GM21360 (cell line): Measurements from ENCODE around the gene HTR6.
"Not testable (repeated sequence)": the region's sequence is repeated elsewhere in the genome, so short reads cannot be mapped to it uniquely, and the experiment has no call there.

Experiments used
- ATAC-seq: cut with Tn5 transposase; IDR thresholded peaks from one replicate; pipeline ENCODE4 v1.9.1; 2021; ENCODE audit warnings: mild to moderate bottlenecking, moderate library complexity; ENCODE audit not compliant: unreplicated experiment

The HTR6 gene

DNA sequence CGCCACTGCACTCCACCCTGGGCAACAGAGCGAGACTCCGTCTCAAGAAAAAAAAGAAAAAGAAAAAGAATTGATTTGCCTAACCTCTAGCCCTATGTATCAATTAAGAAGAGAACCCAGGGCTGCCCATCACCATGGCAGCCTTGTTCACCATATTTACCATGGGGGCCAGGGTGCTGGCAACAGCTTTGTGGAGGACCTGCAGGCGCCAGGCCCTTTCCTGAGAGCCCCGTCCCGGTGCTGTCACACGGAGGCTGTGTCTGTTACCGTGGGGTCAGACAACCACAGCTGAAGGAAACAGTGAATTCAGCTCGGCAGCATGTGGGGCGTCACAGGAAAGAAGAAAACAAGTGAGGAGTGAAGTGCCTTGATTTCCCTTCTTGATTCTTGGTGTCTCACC, 27.1 kb upstream of the HTR6 start:
- ATAC-seq: no peak

GRCh38 chr1:19639228-19639627, 25.4 kb upstream of the HTR6 start:
- ATAC-seq: not testable (repeated sequence)

DNA sequence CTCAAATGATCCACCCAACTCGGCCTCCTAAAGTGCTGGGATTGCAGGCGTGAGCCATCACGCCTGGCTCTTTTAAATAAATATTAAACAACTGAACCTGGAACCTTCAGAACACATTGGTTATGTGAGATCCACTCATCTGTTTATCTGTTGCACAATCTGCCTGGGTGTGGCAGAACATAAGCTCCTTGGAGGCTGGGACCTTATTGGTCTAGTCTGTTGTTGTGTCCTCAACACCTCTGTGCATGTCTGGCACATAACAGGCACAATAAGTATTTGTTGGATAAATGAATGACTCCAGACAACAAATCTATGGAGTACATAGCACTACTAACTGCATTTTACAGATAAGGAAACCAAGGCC, 24.7 kb upstream of the HTR6 start:
- ATAC-seq: no peak

DNA sequence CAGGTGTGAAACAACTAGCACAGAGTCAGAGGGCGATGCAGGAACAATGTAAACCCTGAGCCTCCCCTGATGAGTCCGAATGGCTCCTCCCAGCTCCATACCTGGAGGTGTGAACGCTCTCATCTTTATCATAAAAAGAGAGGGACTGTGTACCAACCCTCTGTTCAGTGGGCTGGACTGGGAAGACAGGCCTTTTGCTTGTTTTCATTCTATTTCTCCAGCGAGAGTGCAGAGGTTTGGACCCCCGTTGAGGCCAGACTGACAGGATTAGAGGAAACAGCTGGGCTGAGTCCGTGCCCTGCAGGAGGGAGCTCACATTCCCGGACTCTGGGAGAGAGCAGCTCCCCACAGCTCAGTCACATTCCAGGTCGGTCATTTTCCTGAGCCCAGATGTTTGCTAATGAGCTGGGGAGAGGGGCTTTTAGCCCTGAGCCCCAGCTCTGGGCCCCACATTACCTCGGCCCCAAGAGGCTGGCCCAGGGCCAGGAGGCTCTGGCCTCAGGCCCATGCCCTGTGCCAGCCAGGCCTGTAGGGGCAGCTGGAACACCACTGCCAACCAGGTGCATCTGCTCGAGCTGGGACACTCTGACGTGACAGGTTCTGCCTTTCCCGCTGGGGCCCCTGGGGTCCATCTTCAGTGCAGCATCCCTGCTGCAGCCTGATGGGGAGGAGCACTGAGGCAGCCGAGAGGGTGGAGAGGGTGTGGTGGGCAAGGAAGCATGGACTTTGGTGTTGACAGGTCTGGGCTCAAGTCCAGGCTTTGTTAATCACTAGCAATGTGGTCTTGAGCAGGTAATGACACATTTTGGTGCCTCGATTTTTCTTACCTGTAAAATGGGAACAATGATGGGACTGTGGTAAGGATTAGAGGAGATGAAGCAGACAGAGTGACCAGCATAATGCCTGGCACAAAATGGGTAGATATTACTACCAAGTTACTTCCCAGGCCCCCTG, 24.0 kb upstream of the HTR6 start:
- ATAC-seq: no peak

- ATAC-seq: no peak
Measured at GRCh38 chr1:19643121-19643520, 21.6 kb upstream of the HTR6 start.

DNA sequence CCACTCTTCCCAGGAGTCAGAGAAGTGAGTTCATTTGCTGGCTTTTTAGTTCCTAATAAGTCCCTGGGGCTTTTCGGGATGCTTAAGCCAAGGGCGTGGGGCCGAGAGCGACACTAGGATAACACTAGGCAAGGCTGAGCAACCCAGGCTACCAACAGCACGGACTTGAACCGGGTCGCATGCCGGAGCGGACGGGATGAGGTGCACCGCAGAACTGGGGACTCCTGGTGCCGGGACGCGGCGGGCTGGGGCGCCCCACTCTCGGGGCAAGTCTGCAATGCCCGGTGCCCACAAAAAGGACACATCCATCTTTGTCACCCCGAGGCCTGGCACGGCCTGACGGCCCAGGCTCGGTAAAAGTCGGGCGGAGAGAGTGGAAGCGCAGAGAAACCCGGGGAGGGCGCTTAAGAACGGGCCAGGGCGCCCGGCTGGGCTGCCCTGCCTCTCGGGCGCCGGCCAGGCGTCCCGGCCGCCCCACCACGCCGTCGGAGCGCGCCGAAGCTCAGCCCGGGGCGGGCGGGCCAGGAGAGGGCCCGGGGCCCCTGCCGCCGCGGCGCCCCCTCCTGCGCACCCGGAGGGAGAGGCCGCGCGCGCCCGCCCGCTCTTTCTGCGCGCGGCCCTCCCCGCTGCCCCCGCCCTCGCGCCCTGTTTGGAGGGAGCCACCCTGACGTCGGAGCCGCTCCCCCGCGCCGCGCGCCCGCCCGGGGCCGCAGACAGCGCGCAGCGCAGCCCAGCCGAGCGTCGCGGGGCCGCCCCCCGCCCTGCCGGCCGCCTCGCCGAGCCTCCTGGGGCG, 20.9 kb upstream of the HTR6 start, which contains the start of gene NBL1:
Gene NBL1 (plus strand): TSS at position 710 of the 793 bp plus-strand sequence. CDS start 10,720 bp downstream, outside the sequence.
- ATAC-seq: no peak

DNA sequence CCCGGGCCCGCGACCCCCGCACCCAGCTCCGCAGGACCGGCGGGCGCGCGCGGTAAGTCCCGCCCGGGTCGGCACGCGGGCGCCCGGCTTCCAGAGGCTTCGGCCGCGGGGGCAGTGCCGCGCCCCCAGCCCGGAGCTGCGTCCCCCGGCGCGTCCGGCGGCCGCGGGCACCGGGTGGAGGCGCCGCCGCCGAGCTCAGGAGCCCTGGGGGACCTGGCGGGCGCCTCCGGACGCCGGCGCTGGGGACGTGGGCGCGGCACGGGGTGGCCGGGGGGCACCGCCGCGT, 20.3 kb upstream of the HTR6 start:
- no peak for ATAC-seq

- ATAC-seq: no peak
Measured at GRCh38 chr1:19644681-19645410, 19.8 kb upstream of the HTR6 start.

- no peak for ATAC-seq
Measured at GRCh38 chr1:19645411-19646251, 19.0 kb upstream of the HTR6 start.

- ATAC-seq: no peak
Measured at GRCh38 chr1:19646377-19647319, 18.0 kb upstream of the HTR6 start.

- ATAC-seq: no peak
Measured at GRCh38 chr1:19647643-19648042, 17.0 kb upstream of the HTR6 start.

DNA sequence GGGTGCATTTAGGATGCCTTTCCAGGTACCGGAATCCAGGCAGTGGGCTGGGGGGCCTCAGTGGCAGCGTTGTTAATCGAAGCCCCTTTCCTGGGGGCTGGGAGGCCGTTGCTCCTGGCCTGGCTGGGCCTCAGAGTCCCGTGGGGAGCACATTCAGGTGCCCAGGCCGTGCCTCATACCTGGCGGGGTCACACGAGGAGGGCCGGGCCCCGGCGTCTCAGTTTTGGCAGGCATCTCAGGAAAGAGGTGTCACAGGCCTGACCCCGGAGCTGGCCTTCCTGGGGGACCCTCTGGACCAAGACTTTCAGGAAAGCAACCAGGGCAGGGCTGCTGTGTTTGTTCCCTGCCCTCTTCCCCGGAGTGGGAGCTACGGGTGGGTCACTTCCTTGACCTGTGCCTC, 16.4 kb upstream of the HTR6 start:
- ATAC-seq: no peak

GRCh38 chr1:19648689-19649088, 16.0 kb upstream of the HTR6 start:
- no peak for ATAC-seq

- ATAC-seq: no peak
Measured at GRCh38 chr1:19650416-19651140, 14.1 kb upstream of the HTR6 start.

GRCh38 chr1:19651141-19651737, 13.4 kb upstream of the HTR6 start:
- no peak for ATAC-seq

GRCh38 chr1:19654386-19654785, 10.3 kb upstream of the HTR6 start:
- ATAC-seq: no peak

GRCh38 chr1:19654886-19655717, 9.6 kb upstream of the HTR6 start:
- no peak for ATAC-seq

DNA sequence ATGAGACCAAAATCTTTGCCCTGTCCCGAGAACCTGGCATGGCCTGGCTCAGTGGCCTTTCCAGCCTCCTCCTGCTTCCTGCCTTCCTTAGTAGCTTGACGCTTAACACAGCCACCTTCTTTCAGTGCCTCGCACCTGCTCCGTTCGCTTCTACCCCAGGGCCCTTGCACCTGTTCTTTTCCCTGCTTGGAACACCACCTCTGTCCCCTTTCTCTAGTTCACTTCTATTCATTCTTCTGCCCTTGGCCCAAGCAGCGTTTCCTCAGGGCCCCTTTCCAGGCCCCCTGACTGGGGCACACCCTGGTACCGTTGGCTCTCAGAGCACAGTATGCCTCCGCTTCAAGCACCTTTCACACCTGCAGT, 9.0 kb upstream of the HTR6 start:
- no peak for ATAC-seq
